HepG2 (cell line): ENCODE results near the gene PRRT2.

ENCODE experiments used
- PATZ1 ChIP-seq: sonication (generic); formaldehyde crosslinking; IDR thresholded peaks from 2 replicates; pipeline ENCODE4 v1.4.0; 2020; ENCODE audit warnings: missing genetic modification reagents
- SMC3 ChIP-seq: IDR thresholded peaks from 2 replicates; pipeline ENCODE4 v1.6.1; 2011; ENCODE audit warnings: low read length, improper control_type of control experiment
- TF ChIP-seq, protein P1 (sequence below): sonication (generic); formaldehyde crosslinking; IDR thresholded peaks from 2 replicates; pipeline ENCODE4 v1.5.0; 2020; ENCODE audit warnings: missing genetic modification reagents
- TF ChIP-seq, protein P2 (sequence below): sonication (generic); IDR thresholded peaks from 2 replicates; pipeline ENCODE4 v1.6.1; 2016; ENCODE audit warnings: low read depth, borderline replicate concordance

DNA sequence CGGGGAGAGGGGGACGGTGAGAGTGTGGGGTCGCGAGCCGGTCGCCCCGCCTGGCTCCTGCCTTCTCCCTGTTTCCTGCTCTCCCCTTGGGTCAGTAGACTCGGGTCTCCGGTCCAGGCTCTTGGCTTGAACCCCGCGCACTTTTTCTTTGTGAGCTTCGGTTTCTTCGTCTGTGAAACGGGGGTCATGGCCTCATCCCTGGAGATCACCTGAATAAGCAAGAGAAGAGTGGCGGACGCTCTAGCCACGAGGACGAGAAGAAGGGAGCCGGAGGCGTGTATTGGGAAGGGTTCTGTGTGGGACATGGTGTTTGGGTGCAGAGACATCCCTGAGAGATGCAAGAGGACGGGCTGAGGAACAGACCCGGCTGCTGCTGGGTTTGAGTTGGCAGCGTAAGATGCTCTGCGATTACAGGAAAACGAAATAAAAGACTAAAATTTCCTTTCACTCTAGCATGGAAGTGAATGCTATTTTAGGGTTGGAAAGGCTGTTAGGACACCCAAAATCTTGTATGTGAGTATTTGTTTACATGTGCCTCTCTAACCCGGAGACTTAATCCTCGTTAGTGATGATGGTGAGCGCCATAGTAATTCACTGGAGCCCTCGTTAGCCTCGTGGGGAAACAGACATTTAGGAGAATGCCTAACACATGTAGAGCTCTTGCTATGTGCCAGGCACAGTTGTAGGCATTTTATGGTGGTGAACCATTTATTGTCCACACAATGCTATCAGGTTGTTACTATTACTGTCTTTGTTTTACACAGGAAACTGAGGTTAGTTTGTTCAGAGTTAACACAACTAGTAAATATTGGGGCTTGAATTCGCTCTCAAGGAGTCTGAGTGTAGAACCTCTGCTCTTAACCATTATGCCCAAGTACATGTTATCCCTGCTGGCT is 20.8 kb upstream of the PRRT2 start:
- TF ChIP-seq, protein P1, sequence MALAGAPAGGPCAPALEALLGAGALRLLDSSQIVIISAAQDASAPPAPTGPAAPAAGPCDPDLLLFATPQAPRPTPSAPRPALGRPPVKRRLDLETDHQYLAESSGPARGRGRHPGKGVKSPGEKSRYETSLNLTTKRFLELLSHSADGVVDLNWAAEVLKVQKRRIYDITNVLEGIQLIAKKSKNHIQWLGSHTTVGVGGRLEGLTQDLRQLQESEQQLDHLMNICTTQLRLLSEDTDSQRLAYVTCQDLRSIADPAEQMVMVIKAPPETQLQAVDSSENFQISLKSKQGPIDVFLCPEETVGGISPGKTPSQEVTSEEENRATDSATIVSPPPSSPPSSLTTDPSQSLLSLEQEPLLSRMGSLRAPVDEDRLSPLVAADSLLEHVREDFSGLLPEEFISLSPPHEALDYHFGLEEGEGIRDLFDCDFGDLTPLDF (CRISPR knock-in tag): no peak
- TF ChIP-seq, protein P2, sequence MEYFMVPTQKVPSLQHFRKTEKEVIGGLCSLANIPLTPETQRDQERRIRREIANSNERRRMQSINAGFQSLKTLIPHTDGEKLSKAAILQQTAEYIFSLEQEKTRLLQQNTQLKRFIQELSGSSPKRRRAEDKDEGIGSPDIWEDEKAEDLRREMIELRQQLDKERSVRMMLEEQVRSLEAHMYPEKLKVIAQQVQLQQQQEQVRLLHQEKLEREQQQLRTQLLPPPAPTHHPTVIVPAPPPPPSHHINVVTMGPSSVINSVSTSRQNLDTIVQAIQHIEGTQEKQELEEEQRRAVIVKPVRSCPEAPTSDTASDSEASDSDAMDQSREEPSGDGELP: no peak
- TF ChIP-seq PATZ1 (CRISPR knock-in tag) (no peak), SMC3 (no peak)
